ENCODE data around the gene DHFR.

The DHFR gene

DNA sequence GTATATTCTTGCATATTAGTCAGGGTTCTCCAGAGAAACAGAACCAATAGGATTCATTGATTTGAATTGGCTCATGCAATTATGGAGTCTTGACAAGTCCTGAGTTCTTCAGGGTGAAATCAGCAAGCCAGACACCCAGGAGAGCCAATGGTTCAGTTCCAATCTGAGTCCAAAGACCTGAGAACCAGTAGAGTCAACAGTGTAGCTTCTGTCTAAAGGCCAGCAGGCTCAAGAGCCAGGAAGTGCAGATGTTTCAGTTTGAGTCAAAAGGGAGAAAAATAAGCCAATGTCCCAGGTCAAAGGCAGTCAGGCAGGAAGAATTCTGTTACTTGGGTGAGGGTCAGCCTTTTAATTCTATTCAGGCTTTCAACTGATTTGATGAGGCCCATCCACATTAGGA is 47.0 kb downstream of the DHFR start:
- Histone ChIP-seq H3K27ac (ENCODE audit: low read depth in 2 of 2, low read length in 2 of 2) (no peak overlapping the region), H3K4me3 (ENCODE audit: low read length in 2 of 2) (no peak overlapping the region), H3K27me3 (ENCODE audit: control insufficient read depth in 2 of 2, insufficient read depth in 2 of 2, low read length in 2 of 2) (no peaks in the 10 kb centered on the region), H3K9ac (ENCODE audit: low read depth in 1 of 2, low read length in 2 of 2) (no peak overlapping the region), H3K4me1 (ENCODE audit: control insufficient read depth in 2 of 2, insufficient read depth in 2 of 2, low read length in 2 of 2) (no peaks in the 10 kb centered on the region), H3K9me3 (ENCODE audit: control insufficient read depth in 2 of 2, low read length in 2 of 2) (peaks cover 0 to 4% of the 10 kb centered on the region in 2 donors), H3K36me3 (ENCODE audit: control insufficient read depth in 2 of 2, insufficient read depth in 2 of 2, low read length in 2 of 2) (no peaks in the 10 kb centered on the region)

DNA sequence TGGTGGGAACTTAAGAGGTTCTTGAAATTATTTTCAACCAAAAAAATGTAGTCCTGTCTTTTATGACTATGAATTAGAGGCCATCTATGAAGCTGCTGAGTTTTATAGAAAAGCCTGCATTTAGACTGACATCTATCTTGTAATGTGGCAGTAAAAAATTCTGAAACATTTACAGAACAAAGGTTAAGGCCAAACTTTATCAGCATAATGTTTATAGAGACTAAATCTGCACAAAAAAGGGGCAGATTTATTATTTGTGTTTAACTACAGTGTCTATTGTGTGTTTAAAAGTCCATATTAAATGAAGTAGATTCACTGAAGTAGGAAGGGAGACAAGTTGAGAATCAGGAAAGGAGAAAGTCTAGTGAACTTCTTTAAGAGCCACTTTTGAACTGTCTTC is 47.4 kb downstream of the DHFR start:
- Histone ChIP-seq H3K36me3 (ENCODE audit: control insufficient read depth in 2 of 2, insufficient read depth in 2 of 2, low read length in 2 of 2) (no peaks in the 10 kb centered on the region), H3K4me1 (ENCODE audit: control insufficient read depth in 2 of 2, insufficient read depth in 2 of 2, low read length in 2 of 2) (no peaks in the 10 kb centered on the region), H3K27ac (ENCODE audit: low read depth in 2 of 2, low read length in 2 of 2) (no peak overlapping the region), H3K9ac (ENCODE audit: low read depth in 1 of 2, low read length in 2 of 2) (no peak overlapping the region), H3K9me3 (ENCODE audit: control insufficient read depth in 2 of 2, low read length in 2 of 2) (peaks cover 0 to 4% of the 10 kb centered on the region in 2 donors), H3K27me3 (ENCODE audit: control insufficient read depth in 2 of 2, insufficient read depth in 2 of 2, low read length in 2 of 2) (no peaks in the 10 kb centered on the region), H3K4me3 (ENCODE audit: low read length in 2 of 2) (no peak overlapping the region)

DNA sequence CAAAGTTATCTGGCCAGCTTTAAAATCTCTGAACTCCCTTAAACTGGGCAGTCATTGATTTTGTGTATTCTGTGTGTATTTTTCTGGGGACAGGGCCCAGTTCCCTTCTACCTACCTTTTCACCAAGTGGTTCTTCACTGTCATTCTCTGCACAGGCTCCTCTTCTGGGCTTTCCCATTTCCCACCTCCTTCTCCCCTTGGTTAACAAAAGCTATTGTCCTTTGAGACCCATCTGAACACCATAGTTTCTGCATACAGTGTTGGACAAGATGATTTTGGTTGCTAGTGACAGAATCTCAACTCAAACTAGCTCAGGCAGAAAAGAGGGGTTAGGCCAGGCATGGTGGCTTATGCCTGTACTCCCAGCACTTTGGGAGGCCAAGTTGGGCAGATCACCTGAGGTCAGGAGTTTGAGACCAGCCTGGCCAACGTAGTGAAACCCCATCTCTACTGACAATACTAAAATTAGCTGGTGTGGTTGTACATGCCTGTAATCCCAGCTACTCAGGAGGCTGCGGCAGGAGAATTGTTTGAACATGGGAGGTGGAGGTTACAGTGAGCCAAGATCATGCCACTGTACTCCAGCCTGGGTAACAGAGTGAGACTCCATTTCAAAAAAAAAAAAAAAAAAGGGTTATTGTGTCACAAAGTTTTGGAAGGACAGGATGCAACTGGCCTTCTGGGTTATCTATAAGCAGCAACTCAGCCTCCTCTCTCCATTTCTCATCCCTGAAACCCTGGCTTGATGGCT is 53.7 kb downstream of the DHFR start:
- H3K27me3 ChIP-seq (ENCODE audit: control insufficient read depth in 2 of 2, insufficient read depth in 2 of 2, low read length in 2 of 2): no peaks in the 10 kb centered on the region
- no peaks in the 10 kb centered on the region for H3K9me3 ChIP-seq (ENCODE audit: control insufficient read depth in 2 of 2, low read length in 2 of 2)
- no peaks in the 10 kb centered on the region for H3K4me1 ChIP-seq (ENCODE audit: control insufficient read depth in 2 of 2, insufficient read depth in 2 of 2, low read length in 2 of 2)
- H3K36me3 ChIP-seq (ENCODE audit: control insufficient read depth in 2 of 2, insufficient read depth in 2 of 2, low read length in 2 of 2): no peaks in the 10 kb centered on the region
- no peak overlapping the region for H3K27ac ChIP-seq (ENCODE audit: low read depth in 2 of 2, low read length in 2 of 2)
- no peak overlapping the region for H3K4me3 ChIP-seq (ENCODE audit: low read length in 2 of 2)
- H3K9ac ChIP-seq (ENCODE audit: low read depth in 1 of 2, low read length in 2 of 2): no peak overlapping the region

DNA sequence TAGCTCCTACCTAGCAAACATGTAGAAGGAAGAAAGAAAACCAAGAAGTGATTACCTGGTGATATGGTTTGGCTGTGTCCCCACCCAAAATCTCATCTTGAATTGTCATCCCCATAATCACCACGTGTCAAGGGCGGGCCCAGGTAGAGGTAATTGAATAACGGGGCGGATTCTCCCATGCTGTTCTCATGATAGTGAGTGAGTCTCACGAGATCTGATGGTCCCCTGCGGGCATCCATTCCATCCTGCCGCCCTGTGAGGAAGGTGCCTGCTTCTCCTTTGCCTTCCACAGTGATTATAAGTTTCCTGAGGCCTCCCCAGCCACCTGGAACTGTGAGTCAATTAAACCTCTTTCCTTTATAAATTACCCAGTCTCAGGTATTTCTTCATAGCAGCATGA is 57.3 kb downstream of the DHFR start:
- no peaks in the 10 kb centered on the region for H3K36me3 ChIP-seq (ENCODE audit: control insufficient read depth in 2 of 2, insufficient read depth in 2 of 2, low read length in 2 of 2)
- no peaks in the 10 kb centered on the region for H3K4me1 ChIP-seq (ENCODE audit: control insufficient read depth in 2 of 2, insufficient read depth in 2 of 2, low read length in 2 of 2)
- H3K27me3 ChIP-seq (ENCODE audit: control insufficient read depth in 2 of 2, insufficient read depth in 2 of 2, low read length in 2 of 2): no peaks in the 10 kb centered on the region
- no peak overlapping the region for H3K9ac ChIP-seq (ENCODE audit: low read depth in 1 of 2, low read length in 2 of 2)
- H3K4me3 ChIP-seq (ENCODE audit: low read length in 2 of 2): no peak overlapping the region
- H3K27ac ChIP-seq (ENCODE audit: low read depth in 2 of 2, low read length in 2 of 2): no peak overlapping the region
- H3K9me3 ChIP-seq (ENCODE audit: control insufficient read depth in 2 of 2, low read length in 2 of 2): no peaks in the 10 kb centered on the region

DNA sequence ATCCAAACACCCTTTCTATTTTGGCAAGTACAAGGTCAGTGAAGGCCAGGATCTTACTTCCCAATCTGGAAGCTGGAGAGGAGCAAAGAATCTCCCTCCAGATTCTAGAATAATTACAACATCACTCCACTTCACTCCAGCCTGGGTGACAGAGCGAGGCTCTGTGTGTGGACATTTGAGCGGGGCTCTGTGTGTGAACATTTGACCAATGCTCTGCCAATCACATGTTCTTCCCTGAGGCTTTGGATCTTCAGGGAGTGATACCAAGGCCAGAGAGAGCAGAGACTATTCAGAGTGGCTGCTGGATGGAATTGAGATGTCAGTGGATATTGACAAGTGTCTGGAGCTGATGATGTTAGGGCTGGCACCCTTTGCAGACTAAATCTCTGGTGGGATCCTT is 60.0 kb downstream of the DHFR start:
- no peaks in the 10 kb centered on the region for H3K4me1 ChIP-seq (ENCODE audit: control insufficient read depth in 2 of 2, insufficient read depth in 2 of 2, low read length in 2 of 2)
- H3K36me3 ChIP-seq (ENCODE audit: control insufficient read depth in 2 of 2, insufficient read depth in 2 of 2, low read length in 2 of 2): no peaks in the 10 kb centered on the region
- H3K9ac ChIP-seq (ENCODE audit: low read depth in 1 of 2, low read length in 2 of 2): no peak overlapping the region
- no peak overlapping the region for H3K4me3 ChIP-seq (ENCODE audit: low read length in 2 of 2)
- no peaks in the 10 kb centered on the region for H3K27me3 ChIP-seq (ENCODE audit: control insufficient read depth in 2 of 2, insufficient read depth in 2 of 2, low read length in 2 of 2)
- no peaks in the 10 kb centered on the region for H3K9me3 ChIP-seq (ENCODE audit: control insufficient read depth in 2 of 2, low read length in 2 of 2)
- no peak overlapping the region for H3K27ac ChIP-seq (ENCODE audit: low read depth in 2 of 2, low read length in 2 of 2)

DNA sequence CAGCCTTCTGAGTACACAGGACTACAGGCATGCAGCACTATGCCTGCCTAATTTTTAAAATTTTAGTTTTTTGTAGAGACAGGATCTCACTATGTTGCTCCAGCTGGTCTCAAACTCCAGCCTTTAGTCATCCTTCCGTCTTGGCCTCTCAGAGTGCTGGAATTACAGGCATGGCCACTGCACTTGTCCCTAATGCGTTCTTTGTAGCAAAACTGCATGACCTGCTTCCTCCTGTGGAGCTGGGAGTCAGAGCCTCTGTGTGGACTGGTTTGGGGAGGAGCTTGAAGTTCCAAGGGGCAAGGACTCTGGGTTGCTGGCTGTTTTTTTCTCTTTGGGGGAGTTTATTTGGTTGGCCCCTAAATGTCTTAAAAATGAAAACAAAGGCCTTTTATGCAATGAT is 62.0 kb downstream of the DHFR start:
- no peak overlapping the region for H3K27ac ChIP-seq (ENCODE audit: low read depth in 2 of 2, low read length in 2 of 2)
- H3K9me3 ChIP-seq (ENCODE audit: control insufficient read depth in 2 of 2, low read length in 2 of 2): no peaks in the 10 kb centered on the region
- H3K27me3 ChIP-seq (ENCODE audit: control insufficient read depth in 2 of 2, insufficient read depth in 2 of 2, low read length in 2 of 2): no peaks in the 10 kb centered on the region
- H3K9ac ChIP-seq (ENCODE audit: low read depth in 1 of 2, low read length in 2 of 2): no peak overlapping the region
- H3K4me3 ChIP-seq (ENCODE audit: low read length in 2 of 2): no peak overlapping the region
- H3K36me3 ChIP-seq (ENCODE audit: control insufficient read depth in 2 of 2, insufficient read depth in 2 of 2, low read length in 2 of 2): no peaks in the 10 kb centered on the region
- H3K4me1 ChIP-seq (ENCODE audit: control insufficient read depth in 2 of 2, insufficient read depth in 2 of 2, low read length in 2 of 2): no peaks in the 10 kb centered on the region

DNA sequence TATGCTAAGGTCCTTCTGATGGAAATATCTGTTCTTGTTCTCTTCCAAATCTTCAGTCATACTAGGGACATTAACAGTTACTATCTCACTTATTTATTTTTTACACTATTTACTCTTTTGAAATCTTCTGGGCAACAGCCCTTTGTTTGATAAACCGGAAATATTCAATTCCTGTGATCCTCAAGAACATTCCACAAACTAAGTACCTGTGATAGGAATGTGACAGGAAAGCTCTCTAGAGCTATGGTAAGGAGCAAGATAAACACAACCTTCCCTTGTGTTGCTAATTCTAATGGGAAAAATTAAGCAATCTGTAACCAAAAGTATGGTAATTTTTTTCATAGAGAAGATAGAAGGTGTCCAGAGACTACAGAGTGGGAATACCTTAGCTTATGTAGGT is 62.7 kb downstream of the DHFR start:
- Histone ChIP-seq H3K9ac (ENCODE audit: low read depth in 1 of 2, low read length in 2 of 2) (no peak overlapping the region), H3K9me3 (ENCODE audit: control insufficient read depth in 2 of 2, low read length in 2 of 2) (no peaks in the 10 kb centered on the region), H3K36me3 (ENCODE audit: control insufficient read depth in 2 of 2, insufficient read depth in 2 of 2, low read length in 2 of 2) (no peaks in the 10 kb centered on the region), H3K4me3 (ENCODE audit: low read length in 2 of 2) (no peak overlapping the region), H3K4me1 (ENCODE audit: control insufficient read depth in 2 of 2, insufficient read depth in 2 of 2, low read length in 2 of 2) (no peaks in the 10 kb centered on the region), H3K27ac (ENCODE audit: low read depth in 2 of 2, low read length in 2 of 2) (no peak overlapping the region), H3K27me3 (ENCODE audit: control insufficient read depth in 2 of 2, insufficient read depth in 2 of 2, low read length in 2 of 2) (no peaks in the 10 kb centered on the region)

DNA sequence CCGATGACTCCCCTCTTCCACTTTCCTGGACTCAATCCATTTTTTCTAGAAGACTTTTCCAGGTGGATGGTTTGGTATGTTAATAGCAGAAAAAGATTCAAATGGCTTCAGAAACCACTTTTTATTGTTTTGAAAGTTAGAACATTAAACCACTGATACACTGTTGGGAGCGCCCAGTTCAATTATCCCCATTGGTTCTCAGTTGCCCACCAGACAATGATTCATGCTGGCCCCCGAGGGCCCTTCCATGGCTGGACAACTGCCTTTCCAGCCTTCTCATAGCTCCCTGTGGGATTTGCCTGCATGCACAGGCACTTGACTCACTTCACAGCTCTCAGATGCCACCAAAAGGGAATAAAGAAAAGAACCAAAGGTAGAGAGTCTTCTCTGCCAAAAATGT is 63.4 kb downstream of the DHFR start:
- H3K9me3 ChIP-seq (ENCODE audit: control insufficient read depth in 2 of 2, low read length in 2 of 2): no peaks in the 10 kb centered on the region
- H3K27ac ChIP-seq (ENCODE audit: low read depth in 2 of 2, low read length in 2 of 2): no peak overlapping the region
- no peak overlapping the region for H3K9ac ChIP-seq (ENCODE audit: low read depth in 1 of 2, low read length in 2 of 2)
- no peaks in the 10 kb centered on the region for H3K36me3 ChIP-seq (ENCODE audit: control insufficient read depth in 2 of 2, insufficient read depth in 2 of 2, low read length in 2 of 2)
- H3K27me3 ChIP-seq (ENCODE audit: control insufficient read depth in 2 of 2, insufficient read depth in 2 of 2, low read length in 2 of 2): no peaks in the 10 kb centered on the region
- no peaks in the 10 kb centered on the region for H3K4me1 ChIP-seq (ENCODE audit: control insufficient read depth in 2 of 2, insufficient read depth in 2 of 2, low read length in 2 of 2)
- H3K4me3 ChIP-seq (ENCODE audit: low read length in 2 of 2): no peak overlapping the region

DNA sequence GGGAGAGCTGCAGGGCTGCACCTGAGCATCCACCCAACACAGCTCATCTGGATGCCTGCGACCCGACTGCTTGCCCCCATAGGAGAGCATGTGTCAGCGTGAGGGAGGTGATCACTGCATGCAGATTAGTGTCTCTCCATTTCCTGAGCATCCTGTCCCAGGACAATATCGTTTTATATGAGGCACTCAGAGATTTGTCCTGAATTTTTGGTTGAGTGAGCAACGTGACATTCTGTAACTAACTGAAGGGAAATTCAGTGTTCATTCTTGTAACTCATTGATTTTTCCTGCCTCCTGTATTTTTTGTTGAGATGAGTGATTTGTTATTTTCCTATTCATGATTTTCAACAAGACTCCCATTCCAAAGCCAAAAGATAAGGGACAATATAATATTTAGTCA is 64.0 kb downstream of the DHFR start:
- Histone ChIP-seq H3K27me3 (ENCODE audit: control insufficient read depth in 2 of 2, insufficient read depth in 2 of 2, low read length in 2 of 2) (no peaks in the 10 kb centered on the region), H3K9me3 (ENCODE audit: control insufficient read depth in 2 of 2, low read length in 2 of 2) (no peaks in the 10 kb centered on the region), H3K36me3 (ENCODE audit: control insufficient read depth in 2 of 2, insufficient read depth in 2 of 2, low read length in 2 of 2) (no peaks in the 10 kb centered on the region), H3K4me1 (ENCODE audit: control insufficient read depth in 2 of 2, insufficient read depth in 2 of 2, low read length in 2 of 2) (no peaks in the 10 kb centered on the region), H3K4me3 (ENCODE audit: low read length in 2 of 2) (no peak overlapping the region), H3K9ac (ENCODE audit: low read depth in 1 of 2, low read length in 2 of 2) (no peak overlapping the region), H3K27ac (ENCODE audit: low read depth in 2 of 2, low read length in 2 of 2) (no peak overlapping the region)

DNA sequence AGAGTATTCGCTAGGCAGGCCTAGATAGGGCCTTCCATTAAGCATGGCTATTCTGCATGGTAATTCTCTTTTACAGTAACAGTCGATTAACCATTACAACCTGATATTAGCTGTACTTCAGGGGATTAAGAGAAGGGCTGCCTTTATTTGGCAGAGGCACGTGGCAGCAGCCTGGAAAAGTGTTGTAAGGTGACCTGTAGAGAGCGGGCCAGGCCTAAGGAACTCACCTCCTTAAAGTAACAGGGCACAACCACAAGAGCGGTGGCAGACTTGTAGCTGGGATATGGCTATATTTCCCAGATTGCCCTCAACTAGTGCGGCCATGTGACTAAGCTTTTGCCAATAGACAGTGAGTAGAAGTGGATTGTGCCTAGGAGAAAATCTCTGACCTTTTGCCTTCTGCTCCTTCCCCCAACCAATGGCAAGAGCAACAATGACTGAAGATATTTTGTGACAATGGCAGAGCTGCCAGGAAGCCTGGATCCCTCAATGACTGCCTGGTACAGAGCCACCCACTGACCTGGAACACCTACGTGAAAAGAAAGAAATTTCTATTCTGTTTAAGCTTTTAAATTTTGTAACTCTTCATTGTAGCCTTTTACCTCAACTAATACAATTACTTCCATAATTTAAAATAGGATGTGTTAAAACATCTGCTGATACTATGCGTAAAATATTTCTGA is 65.8 kb downstream of the DHFR start:
- H3K4me3 ChIP-seq (ENCODE audit: low read length in 2 of 2): no peak overlapping the region
- H3K27me3 ChIP-seq (ENCODE audit: control insufficient read depth in 2 of 2, insufficient read depth in 2 of 2, low read length in 2 of 2): no peaks in the 10 kb centered on the region
- no peaks in the 10 kb centered on the region for H3K9me3 ChIP-seq (ENCODE audit: control insufficient read depth in 2 of 2, low read length in 2 of 2)
- no peaks in the 10 kb centered on the region for H3K4me1 ChIP-seq (ENCODE audit: control insufficient read depth in 2 of 2, insufficient read depth in 2 of 2, low read length in 2 of 2)
- H3K9ac ChIP-seq (ENCODE audit: low read depth in 1 of 2, low read length in 2 of 2): no peak overlapping the region
- no peaks in the 10 kb centered on the region for H3K36me3 ChIP-seq (ENCODE audit: control insufficient read depth in 2 of 2, insufficient read depth in 2 of 2, low read length in 2 of 2)
- no peak overlapping the region for H3K27ac ChIP-seq (ENCODE audit: low read depth in 2 of 2, low read length in 2 of 2)

Measured in mucosa of rectum (tissue), 2 donors.